ENCODE results near the gene ARHGEF2.
A peak's percentile ranks its signal among the peaks of the same experiment; 100 is the strongest.
"Not testable (repeated sequence)": the region's sequence is repeated elsewhere in the genome, so short reads cannot be mapped to it uniquely, and the experiment has no call there.

ARHGEF2 gene

DNA sequence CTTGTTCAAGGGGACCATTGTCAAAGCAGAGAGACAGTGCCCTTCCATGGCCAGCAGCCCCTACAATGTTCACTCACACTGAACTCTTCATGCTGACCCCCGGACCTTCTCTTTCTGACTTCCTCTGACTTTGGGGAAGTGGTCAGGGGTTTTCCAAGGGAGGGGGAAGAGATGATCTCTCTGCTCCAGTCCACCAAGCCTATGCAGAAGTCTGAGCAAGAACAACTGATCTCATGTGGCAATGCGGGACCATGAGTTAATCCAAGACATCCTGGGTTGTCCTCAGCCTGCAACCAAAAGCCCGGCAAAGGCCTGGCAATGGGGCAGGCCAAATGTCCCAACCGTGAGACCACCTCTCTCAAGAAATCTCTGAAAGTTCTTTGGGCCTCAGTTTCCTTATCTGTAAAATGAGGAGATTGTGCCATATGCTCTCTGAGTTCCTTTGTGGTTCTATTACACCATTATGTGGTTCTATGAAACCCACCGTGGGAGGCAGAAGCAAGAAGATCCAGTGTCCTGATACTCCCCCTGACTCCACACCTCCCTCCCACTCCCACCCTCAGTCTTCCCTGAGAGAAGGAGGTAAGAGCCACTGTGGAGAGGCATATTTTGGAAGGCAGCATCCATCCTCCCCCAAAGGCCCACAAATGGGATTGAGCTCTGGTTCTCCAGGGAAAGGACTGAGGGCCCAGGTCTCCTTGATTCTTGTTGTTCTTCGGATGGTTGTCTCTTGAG is 11.8 kb upstream of the ARHGEF2 start:
- no peak for DNase-seq (ENCODE audit: low read depth)

DNA sequence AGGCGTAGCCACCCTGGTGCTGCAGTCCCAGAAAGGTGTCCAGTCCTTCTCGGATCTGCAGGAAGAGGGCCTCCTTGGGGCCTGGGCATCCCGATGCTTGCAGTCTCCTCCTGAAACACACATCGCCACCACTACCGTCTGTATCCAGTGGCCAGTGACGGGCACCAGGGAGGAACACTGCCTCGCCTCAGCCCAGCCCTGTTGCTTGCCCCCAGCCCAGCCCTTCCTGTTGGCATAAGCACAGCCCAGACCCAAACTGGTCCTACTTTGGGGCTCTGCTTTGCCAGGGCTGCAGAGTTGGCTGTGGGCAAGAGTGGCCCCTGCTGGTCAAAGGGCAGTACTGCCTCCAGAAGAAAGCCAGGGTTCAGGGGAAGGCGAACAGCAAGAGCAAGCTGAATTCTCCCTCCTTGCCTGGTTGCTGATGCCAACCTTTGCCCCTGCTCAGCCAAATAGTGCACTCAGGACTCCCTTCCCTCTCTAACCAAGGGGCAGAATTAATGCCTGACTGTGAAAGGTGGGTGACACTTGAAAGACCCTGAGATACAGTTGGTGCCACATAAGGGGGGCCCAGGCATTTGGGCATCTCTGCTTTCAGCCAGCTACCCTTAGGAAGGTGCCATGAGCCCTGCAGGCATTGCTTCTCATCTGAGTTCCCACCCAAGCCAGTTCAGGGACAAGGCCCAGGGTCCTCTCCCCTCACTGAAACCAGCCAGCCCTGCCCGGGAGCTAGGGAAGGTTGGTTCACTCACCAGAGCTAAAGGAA is 11.1 kb upstream of the ARHGEF2 start:
- DNase-seq (ENCODE audit: low read depth), result peak; percentile 61

DNA sequence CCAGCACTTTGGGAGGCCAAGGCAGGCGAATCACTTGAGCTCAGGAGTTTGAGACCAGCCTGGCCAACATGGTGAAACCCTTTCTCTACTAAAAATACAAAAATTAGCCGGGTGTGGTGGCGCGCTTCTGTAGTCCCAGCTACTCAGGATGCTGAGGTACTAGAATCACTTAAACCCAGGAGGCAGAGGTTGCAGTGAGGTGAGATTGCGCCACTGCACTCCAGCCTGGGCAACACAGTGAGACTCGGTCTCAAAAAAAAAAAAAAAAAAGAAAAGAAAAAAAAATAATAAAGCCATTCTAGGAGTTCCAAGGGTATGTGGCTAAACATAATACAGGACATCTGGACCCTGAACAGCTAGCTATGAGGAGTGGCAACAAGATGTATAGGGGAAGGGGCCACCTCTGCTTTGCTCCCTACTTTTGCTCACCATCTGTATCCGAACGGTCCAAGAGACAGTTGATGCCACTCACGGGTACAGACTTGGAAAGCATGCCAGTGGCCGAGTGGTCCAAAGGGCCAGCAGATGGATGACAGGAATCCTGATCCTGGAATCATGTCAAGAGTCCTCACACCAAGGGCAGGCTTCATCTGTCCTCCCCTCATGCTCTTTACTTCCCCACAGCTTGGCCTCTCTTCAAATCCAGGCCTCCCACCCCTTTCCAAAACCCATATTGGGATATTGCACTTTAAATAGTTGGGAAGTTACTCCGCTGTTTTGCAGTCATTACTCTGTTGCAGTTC is 6.7 kb upstream of the ARHGEF2 start:
- DNase-seq (ENCODE audit: low read depth), result not testable (repeated sequence)

DNA sequence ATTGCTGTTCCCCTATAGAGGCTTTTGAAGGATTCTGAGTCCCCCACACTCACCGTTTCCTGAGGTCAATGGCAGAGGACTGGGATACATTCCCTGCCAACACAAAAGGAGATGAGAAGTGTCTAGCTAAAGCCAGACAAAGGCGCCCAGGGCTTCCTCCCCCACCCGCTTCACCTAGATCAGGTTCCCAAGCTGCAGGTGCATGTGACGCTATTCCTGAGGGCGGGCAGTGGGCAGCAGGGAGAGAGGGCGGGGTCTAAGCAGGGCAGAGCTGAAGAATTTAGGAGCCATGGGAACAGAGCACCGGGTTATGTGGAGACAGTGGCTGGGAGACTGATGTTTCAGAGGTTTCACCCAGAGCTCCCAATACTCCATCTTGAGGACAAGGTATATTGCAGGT is 6.0 kb upstream of the ARHGEF2 start:
- no peak for DNase-seq (ENCODE audit: low read depth)

DNA sequence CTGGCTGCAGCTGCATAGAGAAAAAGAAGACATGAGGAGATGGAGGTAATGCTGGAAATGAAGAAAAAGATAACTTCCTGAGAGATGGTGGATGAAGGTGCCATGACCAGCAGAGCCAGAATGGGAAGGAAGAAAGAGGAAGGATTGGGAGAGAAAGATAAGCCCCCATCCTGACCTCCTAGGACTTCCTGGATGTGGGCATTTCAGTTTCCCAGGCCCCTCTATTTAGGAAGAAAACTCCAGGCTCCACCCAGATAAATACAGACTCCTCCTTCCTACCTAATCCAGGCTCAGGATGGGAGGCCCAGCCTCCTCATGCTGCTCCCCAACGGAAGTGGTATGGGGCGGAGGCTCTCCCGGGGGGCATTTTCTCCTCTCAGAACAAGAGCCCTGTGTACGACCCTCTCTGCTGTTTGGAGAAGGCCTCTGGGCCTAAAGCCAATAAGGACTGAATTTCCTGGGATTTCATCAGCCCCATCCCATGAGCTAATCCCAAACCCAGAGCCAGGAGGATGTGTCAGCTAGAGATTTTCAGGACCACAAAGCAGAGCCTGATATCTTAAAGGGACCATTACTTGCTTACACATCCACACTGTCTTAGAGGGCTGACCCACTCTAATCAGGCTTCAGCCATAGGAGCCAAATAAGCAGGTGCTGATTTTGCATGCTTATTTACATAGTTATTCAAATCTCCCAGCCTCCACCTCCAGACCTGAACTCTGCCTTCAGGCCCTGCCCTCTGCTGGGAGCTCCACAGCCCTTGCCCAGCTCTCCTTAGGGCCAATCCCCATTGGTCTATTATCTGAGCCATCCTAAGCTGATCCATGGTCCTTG is 5.1 kb upstream of the ARHGEF2 start:
- peak; percentile 97 for DNase-seq (ENCODE audit: low read depth)

DNA sequence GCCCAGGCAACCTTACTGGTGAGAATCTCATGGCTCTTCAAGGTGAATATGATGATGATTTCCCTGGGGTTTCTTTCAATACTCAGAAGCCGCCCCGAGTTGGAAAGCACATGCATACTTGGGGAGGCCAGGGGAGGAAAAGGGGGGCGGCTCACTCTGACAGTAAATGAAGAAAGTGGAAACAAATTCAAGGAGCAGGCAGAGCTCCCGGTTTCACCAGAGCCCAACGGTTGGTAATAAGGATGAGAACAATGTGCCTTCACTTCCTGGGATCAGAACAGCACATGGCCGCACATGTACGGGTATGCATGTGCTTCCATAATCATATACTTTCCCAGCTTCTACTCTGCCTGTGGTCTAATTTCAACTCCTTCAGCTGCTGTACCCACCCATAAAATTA is 3.8 kb upstream of the ARHGEF2 start:
- DNase-seq (ENCODE audit: low read depth), result no peak

DNA sequence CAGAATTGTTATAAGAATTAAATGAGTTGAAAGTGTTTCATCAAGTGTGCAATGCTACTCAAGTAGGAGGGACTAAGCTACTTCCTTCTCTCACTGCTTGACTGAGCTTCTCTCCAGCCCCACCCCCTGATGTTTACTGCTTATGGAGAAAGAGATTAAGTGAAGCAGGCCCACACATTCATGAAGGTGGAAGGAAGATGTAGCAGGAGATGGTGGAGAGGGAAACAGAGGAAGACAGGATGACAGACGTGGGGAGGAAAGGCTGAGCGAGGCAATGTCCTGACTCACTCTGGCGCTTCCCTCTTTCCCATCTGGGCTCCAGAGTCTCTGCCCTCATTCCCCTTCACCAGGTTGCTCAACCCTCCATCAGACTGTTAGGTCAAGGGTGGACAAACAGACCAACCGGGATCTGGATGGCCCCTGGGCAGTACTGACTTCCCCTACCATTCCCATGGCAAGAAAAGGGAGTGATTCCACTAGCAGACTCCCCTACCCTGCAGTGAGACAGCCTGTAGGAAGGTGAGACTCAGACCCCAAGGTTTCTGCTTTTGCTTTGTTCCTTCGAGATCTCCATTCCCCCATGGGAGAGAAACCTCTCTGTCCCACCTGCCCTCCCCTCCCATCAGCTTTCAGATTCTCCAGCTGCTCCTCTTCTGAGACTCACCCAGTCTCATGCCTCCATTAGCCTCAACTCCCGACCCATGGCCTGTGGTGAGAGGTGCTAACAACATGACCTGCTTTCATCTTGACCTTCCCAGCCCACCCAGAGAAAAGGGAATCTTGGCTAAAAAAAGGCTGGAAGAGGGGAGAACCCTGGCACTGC is 3.1 kb upstream of the ARHGEF2 start:
- peak; percentile 86 for DNase-seq (ENCODE audit: low read depth)

DNA sequence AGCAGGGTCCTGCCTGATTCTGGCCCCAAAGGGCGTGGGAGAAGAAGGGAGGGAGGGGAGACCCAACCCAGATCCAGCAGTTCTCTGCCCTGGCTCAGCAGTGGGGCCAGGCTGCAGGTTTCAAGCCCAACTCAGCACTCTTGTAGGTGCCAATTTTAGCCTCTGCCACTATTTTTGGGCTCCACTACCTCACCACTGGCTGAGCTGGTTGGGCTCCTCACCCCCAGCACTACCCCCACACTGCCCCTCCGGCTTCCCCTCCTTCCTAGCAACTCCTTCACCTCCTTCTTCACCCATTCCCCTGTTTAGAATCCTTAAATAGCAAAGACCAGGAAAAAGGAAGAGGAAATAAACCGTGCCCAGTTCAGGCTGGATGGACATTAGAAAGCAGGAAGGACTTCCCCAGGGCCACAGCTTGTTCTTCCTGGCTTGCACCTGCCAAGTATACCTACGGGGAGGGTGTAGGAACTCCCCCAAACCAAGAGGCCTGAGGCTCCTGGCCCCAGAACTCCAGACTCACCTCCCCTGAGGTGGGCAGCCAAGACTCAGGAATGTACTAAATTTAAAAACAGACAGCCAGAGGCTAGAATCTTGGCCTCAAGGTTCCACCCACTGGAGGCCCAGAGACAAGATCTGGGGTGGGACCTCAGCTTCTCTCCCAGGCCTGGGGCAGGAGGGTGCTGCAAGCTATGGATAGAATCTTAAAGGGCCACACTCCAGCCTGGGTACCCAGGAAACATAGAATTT is 1.4 kb upstream of the ARHGEF2 start:
- no peak for DNase-seq (ENCODE audit: low read depth)

DNA sequence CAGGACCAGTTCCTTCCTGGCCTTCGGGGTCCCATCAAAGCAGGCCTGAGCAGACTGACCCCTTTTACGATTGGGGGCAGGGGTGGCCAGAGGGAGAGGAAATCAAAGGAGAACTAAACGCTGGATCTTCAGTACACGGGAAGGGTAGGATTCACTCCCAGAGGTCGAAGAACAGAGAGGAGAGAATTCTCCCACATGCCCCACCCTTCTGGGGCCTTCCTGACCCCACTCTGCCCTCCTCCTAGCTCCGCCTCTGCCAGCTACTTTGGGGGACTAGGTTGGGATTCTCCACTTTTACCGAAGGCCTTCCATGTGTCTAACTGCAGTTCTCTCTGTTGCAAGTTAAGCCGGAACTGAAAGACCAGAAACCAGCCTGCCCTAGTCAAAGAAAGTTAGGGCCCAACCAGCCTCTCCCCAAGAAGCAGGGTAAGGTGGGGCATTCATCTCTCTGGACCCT is 654 bp upstream of the ARHGEF2 start:
- DNase-seq (ENCODE audit: low read depth), result peak; percentile 32

DNA sequence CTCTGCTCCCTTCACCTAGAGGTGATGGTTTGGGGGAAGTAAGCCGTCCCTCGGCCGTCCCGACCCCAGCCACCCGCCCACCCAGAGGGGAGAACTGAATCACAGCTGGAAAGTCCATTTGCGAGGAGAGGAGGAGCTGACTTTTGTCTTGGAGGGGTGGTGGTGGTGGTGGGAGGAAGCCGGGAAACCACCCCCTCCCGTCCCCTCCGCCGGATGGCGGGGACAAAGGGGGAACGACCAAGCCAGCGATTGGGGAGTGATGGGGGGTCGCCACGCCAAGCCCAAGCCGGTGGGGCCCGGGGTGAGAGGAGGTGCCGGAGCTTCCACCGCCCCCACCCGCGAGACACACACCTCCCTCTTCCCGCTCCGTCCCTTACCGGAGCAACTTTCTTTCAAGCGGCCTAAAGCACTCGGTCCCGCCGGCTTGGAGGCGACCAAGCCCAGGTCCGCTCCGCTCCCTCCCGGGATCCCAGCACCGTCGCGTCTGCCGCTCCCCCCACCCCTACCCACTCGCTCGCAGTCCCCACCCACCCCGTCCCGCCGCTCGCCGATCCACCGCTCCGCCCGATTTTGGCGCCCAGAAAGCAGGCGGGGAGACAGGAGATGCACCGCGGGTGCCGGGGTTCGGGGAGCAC is 540 bp downstream of the ARHGEF2 start:
- no peak for DNase-seq (ENCODE audit: low read depth)

DNA sequence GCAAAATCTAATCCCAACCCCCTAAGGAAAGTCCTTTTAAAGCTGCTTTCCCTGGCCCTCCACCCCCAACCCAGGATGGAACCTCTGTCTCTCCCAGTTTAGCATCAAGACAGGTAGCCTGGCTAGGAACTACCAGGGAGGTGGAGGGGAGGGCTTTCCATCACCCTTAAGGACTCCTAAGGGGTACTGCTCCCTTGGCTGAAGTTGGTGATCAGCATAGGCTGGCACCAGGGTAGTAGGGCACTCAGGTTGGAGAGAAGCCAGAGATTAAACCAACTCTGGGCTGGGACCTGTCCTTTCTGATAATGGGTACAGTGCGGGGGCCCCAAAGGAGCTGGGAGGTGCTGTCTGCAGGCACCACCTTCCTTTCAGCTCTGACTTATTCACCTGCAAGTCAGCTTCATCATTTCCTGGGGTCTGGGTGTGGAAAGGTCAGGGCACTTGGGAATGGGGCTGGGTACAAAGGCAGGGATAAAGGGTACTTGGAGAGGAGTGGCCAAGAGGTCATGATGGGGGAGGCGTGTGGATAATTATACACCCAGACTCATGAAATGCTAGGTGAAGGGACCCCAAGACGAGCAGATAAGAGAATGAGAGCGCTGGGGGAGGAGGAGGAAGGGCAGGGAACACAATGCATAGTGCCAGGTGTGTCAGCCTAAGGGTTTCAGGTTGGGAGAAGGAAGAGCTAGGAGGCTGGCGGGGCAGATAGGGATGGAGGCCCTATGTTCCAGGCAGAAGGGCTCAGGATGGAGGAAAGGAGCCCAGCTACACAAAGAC is 1.2 kb downstream of the ARHGEF2 start:
- DNase-seq (ENCODE audit: low read depth), result no peak

DNA sequence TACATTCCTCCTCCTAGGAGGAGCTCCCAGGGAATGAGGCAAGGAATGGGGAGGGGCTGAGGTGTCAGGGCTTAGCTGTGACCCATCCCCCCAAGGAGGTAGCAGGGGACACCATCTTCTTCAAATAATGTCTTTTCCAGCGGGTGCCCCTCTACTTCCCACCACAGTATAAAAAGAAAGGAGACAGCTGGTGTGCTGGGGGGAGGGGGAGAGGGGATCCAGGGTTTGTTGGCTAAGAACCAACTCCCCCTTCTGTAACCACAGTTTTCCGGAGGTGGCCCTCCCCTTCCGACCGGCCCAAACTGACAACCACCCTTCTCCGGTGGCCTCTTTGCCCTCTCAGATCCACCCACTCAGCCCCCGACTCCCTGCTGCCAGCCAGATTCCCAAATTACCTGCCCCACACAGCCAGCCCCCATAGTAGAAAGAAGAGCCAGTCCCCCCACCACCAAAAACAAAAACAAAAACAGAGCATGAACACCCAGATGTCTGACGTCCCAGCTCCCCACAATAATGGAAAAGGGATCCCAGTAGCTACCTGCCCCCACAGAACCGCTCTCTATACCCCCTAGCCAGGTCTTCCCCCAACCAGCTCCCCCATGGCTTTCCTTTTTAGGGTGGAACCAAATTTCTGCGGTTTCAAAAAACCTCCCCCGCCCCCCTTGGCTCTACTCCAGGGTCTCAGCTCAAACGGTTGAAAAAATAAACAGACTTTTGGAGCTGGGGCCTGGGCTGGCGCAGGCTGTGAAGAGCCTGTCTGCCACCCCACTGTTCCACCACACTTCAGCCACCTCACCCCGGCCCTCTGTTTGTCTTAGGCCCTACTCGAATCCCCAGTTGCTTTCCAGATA is 2.1 kb downstream of the ARHGEF2 start:
- DNase-seq (ENCODE audit: low read depth), result peak; percentile 70

DNA sequence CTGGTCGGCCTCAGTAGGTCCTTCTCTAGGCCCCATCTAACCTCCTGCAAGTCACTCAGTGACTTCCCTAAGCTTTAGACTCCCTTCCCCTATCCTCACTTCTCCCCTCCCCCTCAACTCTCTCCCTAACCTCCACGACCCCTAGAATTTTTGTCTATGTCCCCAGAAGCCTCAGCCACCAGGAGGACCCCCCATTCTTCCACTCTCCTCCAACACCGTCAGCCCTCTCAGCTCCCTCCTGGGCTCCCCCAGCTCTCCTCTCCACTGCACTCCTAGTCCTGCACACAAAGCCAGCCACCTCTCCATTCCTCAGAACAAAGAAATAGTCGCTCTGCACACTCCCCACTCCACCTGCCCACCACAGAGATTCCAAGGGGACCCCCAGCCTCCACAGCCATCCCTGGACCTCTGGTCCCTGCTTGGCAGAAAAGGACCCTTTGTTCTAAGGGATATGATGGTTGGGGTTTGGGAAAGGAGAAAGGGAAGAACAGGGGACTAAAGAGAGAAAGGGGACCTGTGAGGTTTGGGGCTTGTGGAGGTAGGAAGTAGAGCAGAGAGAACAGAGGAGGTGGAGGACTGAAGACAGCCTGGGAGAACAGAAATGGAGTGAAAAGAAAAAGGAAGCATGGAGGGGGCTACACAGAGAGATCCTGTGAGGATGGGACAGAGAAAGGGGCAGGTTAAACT is 2.8 kb downstream of the ARHGEF2 start:
- DNase-seq (ENCODE audit: low read depth), result no peak

DNA sequence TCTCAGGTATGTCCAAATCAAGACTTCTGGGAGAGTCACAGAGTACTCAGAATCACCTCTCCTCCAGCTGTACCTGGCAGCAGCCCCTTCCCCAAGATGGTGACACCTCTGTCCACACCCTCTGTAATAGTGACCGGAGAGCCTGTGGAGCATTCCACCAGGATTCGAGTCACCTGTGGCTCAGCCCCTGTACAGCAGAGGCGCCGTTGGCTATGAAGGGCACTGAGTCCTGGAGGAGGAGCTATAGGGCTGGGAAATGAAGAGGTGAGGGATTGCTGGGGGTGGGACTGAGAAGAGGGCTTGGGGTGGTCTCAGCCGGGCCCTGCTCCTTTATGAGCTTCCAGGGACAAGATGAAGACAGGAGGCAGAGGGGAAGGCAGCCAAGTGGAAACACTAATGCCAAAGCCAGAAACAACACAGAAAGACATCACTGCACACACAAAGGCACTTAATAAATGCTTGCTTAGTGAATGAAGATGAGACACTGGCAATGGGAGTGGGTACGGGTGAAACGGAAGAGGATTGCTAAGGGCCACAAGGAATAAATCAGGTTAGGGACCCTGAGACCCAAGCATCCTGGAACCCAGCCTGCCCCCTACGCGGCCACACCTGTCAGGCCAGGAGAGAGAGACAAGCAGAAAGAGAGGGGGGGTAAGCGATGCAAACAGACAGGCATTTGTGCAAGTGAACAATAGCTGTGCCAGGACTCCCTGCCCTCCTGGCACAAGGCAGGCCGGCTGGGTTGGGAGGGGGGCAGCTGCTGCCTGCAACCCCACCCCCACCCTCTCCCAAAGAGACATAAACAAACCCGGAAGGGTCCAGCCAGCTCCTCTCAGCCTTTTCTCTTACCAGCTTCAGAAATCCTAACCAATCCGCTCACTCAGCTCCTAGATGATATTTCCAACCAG is 3.9 kb downstream of the ARHGEF2 start:
- no peak for DNase-seq (ENCODE audit: low read depth)

DNA sequence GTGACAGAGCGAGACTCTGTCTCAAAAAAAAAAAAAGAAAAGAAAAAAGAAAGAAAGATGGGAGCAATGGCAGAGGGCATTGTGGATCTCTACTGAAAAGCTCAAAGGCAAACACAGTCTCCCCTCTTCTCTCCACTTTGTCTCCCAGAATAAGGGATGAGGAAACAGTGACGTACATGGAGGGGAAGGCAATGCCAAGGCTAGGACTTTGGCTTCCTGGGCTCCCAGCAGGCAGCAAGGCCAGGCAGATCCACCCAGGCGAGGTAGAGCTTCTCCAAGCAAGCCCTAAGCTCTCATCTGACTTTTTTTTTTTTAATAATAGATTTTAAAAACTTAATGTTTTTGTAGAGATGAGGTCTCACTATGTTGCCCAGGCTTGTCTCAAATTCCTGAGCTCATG is 4.6 kb downstream of the ARHGEF2 start:
- DNase-seq (ENCODE audit: low read depth), result no peak

Measured in fibroblast of gingiva (primary cell).